Right lobe of liver (tissue), 4 donors: ENCODE data around the gene SPATA31D1.

Experiments used
- CTCF ChIP-seq, 4 donors: fragments of 200-600 bp in 3 of 4; fragments of 450-650 bp in 1 of 4; IDR thresholded peaks; one replicate each; pipeline versions ENCODE4 v1.5.1 to v1.8.0; 2016 to 2022; ENCODE audit warnings: antibody characterized with exemption in 4 of 4, mild to moderate bottlenecking in 2 of 4
- POLR2A ChIP-seq: fragments of 450-650 bp; IDR thresholded peaks from one replicate; pipeline ENCODE4 v1.6.1; 2017; ENCODE audit warnings: antibody characterized with exemption, mild to moderate bottlenecking
- donor health status: DM: no; HTN: no; CAD: no.
- donor health status: DM: no; HTN: no; CAD: no.
- donor health status: DM: no; HTN: yes; CAD: no.

GRCh38 chr9:82020331-82020730 lies 31.8 kb downstream of the SPATA31D1 start:
- TF ChIP-seq CTCF (IDR thresholded peaks at IDR 0.05), result no peak
- no peak for TF ChIP-seq POLR2A
